Pancreas (tissue), 10 donors: ENCODE data around the gene KCNK4. TPM values are rescaled to one million over a fixed set of nuclear protein-coding genes. Genes with fewer than 3 reads are reported as not detected.
"Not testable (repeated sequence)": the region's sequence is repeated elsewhere in the genome, so short reads cannot be mapped to it uniquely, and the experiment has no call there.

Source experiments
- ATAC-seq, 4 donors: fragments of 200-7000 bp; cut with Tn5 transposase; one replicate each; pipeline versions ENCODE4 v1.8.0 to v1.9.1; 2020; ENCODE audit warnings: mild to moderate bottlenecking in 4 of 4, moderate library complexity in 4 of 4
- DNase-seq, 6 donors: peaks; one replicate each; pipeline ENCODE4 v3.0.0-alpha.2; 2020
- FAIRE-seq: peaks from 2 replicates; lab custom pipeline; 2012; peaks lifted over from hg19 to GRCh38; lab: Jason Lieb, UNC
- H3K27ac ChIP-seq, 4 donors: fragments of 200-600 bp; sonication (generic); 1 replicate in 3 of 4; 2 replicates in 1 of 4; pipeline versions ENCODE4 v1.5.0 to v1.8.0; 2020
- H3K27me3 ChIP-seq, 4 donors: fragments of 200-600 bp; one replicate each; pipeline ENCODE4 v1.8.0; 2021
- H3K36me3 ChIP-seq, 3 donors: fragments of 200-600 bp; sonication (generic) in 1 of 3; one replicate each; pipeline versions ENCODE4 v1.5.0 to v1.8.0; 2020 to 2021
- H3K4me1 ChIP-seq, 3 donors: fragments of 200-600 bp; one replicate each; pipeline ENCODE4 v1.8.0; 2021
- H3K4me3 ChIP-seq, 4 donors: fragments of 200-600 bp; sonication (generic) in 2 of 4; one replicate each; pipeline versions ENCODE4 v1.5.0 to v1.8.0; 2020 to 2021
- H3K9me3 ChIP-seq, 4 donors: fragments of 200-600 bp; one replicate each; pipeline ENCODE4 v1.8.0; 2021
- CTCF ChIP-seq, 4 donors: fragments of 200-600 bp; sonication (generic) in 3 of 4; IDR thresholded peaks; one replicate each; pipeline versions ENCODE4 v1.5.0 to v1.8.0; 2021; ENCODE audit warnings: antibody characterized with exemption in 4 of 4
- WGBS, 2 donors: extraction: QIAGEN DNeasy Blood & Tissue Kit; methylation state at CpG; one replicate each; pipeline ENCODE4 v1.1.7; 2013; 5-methylcytosine and 5-hydroxymethylcytosine counted together
- intact Hi-C, 3 donors: fragments of 100-400 bp; cut with DNase I; formaldehyde crosslinking; loops; one replicate each; pipeline versions ENCODE4 v1.11.1 to v1.14.2; 2022
- polyA plus RNA-seq, 2 donors: library from polyadenylated mRNA; stranded (reverse); fragments of 200-250 nt; gene quantifications; one replicate each; pipeline ENCODE4 v1.2.3, GENCODE V29; 2013
- total RNA-seq, 6 donors: library from RNA; stranded (reverse); fragmentation: NEBNext Ultra II Directional in 4 of 6; extraction: Animal tissue kit (Norgen Biotek cat#: 25700) in 4 of 6; gene quantifications; one replicate each; pipeline versions ENCODE4 v1.2.1 to v1.2.4, GENCODE V29; 2021 to 2023
- donor health status: healthy with polysubstance abuse.
- donor health status: DM: no; HTN: no; CAD: no; lungs with moderate emphysema.
- donor health status: DM: no; HTN: no; CAD: no.
- donor health status: control.
- donor health status: control.
- donor health status: Bipolar disorder and iron deficiency.
- donor health status: DM: yes; HTN: yes; CAD: no.
- donor health status: DM: no; HTN: no; CAD: no.
- donor health status: DM: no; HTN: no; CAD: no.
- donor health status: DM: yes; HTN: yes; CAD: no.

KCNK4 gene
- total and polyA plus RNA-seq, 8 donors = not detected

GRCh38 chr11:64244966-64245365 is 46.1 kb upstream of the KCNK4 start:
- no peak for TF ChIP-seq CTCF (IDR thresholded peaks at IDR 0.05)
- WGBS, 2 donors = 8 to 16% methylated on average over 6 of the region's 6 CpGs
- no peak for ATAC-seq
- Histone ChIP-seq H3K9me3 (no peaks in the 10 kb centered on the region), H3K27me3 (no peaks in the 10 kb centered on the region), H3K36me3 (no peaks in the 10 kb centered on the region), H3K4me1 (peaks cover 5 to 28% (median 17%) of the 10 kb centered on the region in 3 donors), H3K27ac (peak overlapping the region; percentile 76 to 89 (median 83)), H3K4me3 (peak overlapping the region in 3 of 4 donors; percentile 35 to 70 (median 54))
- FAIRE-seq = no peak
- intact Hi-C loops = no loop called here
- no peak for DNase-seq

- peak overlapping the region; percentile 35 to 75 (median 62) for H3K4me3 ChIP-seq
- no peak for TF ChIP-seq CTCF (IDR thresholded peaks at IDR 0.05)
- no peaks in the 10 kb centered on the region for H3K27me3 ChIP-seq
- peak overlapping the region; percentile 76 to 89 (median 83) for H3K27ac ChIP-seq
- FAIRE-seq (no peak), DNase-seq (peak; percentile 81 to 92 (median 89)), ATAC-seq (peak in 3 of 4 donors; percentile 1 to 13 (median 3))
- no peaks in the 10 kb centered on the region for H3K36me3 ChIP-seq
- WGBS, 2 donors = 3 to 5% methylated on average over 6 of the region's 6 CpGs
- H3K9me3 ChIP-seq = no peaks in the 10 kb centered on the region
- intact Hi-C loops = no loop called here
- H3K4me1 ChIP-seq = peaks cover 1 to 24% (median 13%) of the 10 kb centered on the region in 3 donors
Observed at GRCh38 chr11:64245401-64245796, 45.7 kb upstream of the KCNK4 start.

- Histone ChIP-seq H3K4me3 (peak overlapping the region; percentile 35 to 75 (median 62)), H3K9me3 (no peaks in the 10 kb centered on the region), H3K27ac (peak overlapping the region; percentile 76 to 89 (median 83)), H3K4me1 (peaks cover 0 to 24% (median 17%) of the 10 kb centered on the region in 3 donors), H3K27me3 (no peaks in the 10 kb centered on the region), H3K36me3 (no peaks in the 10 kb centered on the region)
- intact Hi-C loops = no loop called here
- FAIRE-seq (no peak), ATAC-seq (peak; percentile 8 to 22 (median 17)), DNase-seq (peak; percentile 84 to 92 (median 88))
- TF ChIP-seq CTCF (IDR thresholded peaks at IDR 0.05) = no peak
- 1% methylated on average over 31 to 46 of the region's 46 CpGs for WGBS, 2 donors
Observed at GRCh38 chr11:64245797-64246620, 45.1 kb upstream of the KCNK4 start.

- H3K27me3 ChIP-seq, DNase-seq, intact Hi-C loops, H3K36me3 ChIP-seq, FAIRE-seq, H3K9me3 ChIP-seq: not testable (repeated sequence)
- ATAC-seq = peak in 1 of 4 donors; percentile 0
- peaks cover 0 to 24% (median 17%) of the 10 kb centered on the region in 3 donors for H3K4me1 ChIP-seq
- peak overlapping the region in 3 of 4 donors; percentile 35 to 70 (median 54) for H3K4me3 ChIP-seq
- WGBS, 2 donors = 0% methylated on average over 16 to 43 of the region's 43 CpGs
- peak overlapping the region; percentile 76 to 89 (median 83) for H3K27ac ChIP-seq
Observed at GRCh38 chr11:64246621-64246870, 44.6 kb upstream of the KCNK4 start.

- Histone ChIP-seq H3K4me1 (peaks cover 0 to 24% (median 17%) of the 10 kb centered on the region in 3 donors), H3K36me3 (no peaks in the 10 kb centered on the region), H3K27ac (peak within 1 kb of the TSS; percentile 76 to 89 (median 83)), H3K27me3 (no peaks in the 10 kb centered on the region), H3K4me3 (peak within 1 kb of the TSS; percentile 35 to 75 (median 62)), H3K9me3 (no peaks in the 10 kb centered on the region)
- 0% methylated on average over 56 to 73 of the region's 74 CpGs for WGBS, 2 donors
- intact Hi-C loops = no loop called here
- ATAC-seq = peak; percentile 55 to 74 (median 68)
- FAIRE-seq = no peak
- DNase-seq = peak; percentile 84 to 95 (median 90)
- peak in 1 of 4 donors; percentile 5 for TF ChIP-seq CTCF (IDR thresholded peaks at IDR 0.05)
Observed at GRCh38 chr11:64246871-64247728, 44.0 kb upstream of the KCNK4 start, which contains the start of gene PPP1R14B. PPP1R14B (minus strand) TSS chr11:64246943; CDS start chr11:64246673, 270 bp downstream.
